NCI-H1105 treated with DMSO at 0.1 percent for 48 hours (cell line): Measurements from ENCODE around the gene TCEAL4.

Experiments used
- DNase-seq: peaks from one replicate; lab custom pipeline; 2025; lab: John Stamatoyannopoulos, UW

TCEAL4 gene

DNA sequence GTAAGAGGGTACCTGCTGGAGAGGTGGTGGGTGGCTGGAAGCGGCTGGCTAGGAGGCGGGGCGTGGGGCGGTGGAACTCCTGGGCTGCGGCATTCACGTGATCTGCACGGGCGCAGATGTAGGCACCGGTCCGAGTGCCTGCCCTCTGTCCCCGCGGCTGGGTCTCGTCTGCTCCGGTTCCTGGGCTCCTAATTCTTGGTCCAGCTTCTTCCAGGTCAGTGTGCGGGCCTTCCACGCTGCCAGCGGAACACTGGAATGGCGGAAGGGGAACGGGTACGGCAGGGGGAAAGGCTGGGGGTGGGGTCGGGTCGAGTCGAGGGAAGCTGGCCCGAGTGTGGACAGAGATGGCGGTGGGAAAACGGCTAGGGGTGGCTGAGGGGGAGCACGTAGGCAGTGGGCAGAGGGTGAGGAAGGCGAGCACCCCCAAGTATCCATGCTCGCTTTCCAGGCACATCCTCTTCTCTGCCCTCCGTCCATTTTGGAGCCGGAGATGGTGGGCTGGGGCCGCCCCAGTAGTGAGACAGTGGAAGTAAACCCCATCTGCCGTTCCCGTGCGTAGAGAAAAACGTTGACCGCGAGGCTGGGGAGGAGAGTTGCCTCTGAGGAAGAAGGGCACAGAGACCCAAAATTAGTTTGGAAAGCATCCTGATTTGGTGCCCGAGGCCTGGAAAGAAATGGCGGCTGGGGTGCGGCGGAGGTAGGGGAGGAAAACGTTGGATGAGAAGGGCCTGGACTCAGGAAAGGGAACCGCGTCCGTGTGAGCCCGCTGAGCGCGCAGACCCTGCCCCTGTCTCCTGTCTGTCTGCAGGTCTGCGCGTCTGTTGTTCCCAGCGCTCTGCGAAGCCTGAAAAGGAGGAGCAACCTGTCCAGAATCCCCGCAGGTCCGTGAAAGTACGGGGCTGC, at the start of gene TCEAL4:
TCEAL4 (plus strand) TSS at position 105 of the 903 bp plus-strand sequence. CDS start 1,161 bp downstream, outside the sequence.
- peak; percentile 54 for DNase-seq

DNA sequence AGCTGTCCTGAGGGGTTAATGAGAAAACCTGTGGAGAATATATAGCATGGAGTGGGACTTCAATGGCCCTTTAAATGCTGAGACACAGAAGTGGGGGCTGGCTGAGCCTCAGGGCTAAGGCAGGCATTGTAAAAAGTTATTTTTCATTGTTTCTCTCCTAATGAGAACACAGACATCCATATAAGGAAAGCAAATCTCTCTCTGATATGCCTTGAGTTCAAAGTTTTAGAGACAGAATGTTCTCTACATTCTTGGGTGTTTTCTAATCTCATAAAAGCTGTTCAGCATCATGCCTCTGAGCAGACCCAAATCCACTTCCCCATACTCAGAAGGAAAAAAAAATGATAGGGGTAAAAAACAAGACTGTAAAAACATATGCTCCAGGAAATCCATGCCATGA, 49.2 kb upstream of the TCEAL4 start:
- no peak for DNase-seq

GRCh38 chrX:103536732-103537131, 48.6 kb upstream of the TCEAL4 start:
- DNase-seq: no peak

DNA sequence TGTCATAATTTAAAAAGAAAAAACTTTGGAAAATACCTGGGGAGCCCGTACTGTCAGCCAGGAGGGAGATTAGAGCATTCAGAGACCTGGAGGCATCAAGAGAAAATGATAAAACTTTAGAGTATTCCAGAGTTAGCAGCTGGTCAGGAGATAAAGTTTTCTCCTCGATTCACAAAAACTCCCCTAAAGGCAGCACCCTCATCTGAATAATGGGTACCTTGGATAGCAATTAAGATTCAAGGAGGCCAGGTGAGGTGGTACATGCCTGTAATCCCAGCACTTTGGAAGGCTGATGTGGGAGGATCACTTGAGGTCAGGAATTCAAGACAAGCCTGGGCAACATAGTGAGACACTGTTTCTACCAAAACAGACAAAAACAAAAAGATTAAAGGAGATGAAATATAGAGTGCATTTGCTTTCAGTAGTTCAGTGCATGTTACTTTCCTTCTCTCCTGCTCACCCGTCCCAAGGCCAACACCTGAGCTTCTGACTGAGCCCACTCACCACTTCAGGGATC, 47.4 kb upstream of the TCEAL4 start:
- no peak for DNase-seq

- DNase-seq: no peak
These were observed 46.6 kb upstream of the TCEAL4 start for GRCh38 chrX:103538728-103539127.

DNA sequence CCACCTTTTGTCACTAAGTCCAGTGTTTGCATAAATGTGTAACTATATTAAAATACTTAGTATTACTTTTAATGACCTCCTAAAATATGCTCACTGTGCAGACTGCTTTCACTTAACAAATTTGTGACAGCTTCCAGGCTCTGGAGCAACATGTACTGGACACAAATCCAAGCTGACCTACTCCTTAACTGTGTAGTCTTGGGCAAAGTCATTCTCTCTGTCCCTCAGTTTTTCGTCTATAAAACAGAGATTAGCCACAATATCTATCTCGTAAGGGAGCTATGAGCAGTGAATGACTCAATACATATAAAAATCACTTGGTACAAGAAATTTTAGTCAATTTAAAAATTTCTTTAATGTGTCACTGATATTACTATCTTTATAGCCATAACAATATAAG, 45.6 kb upstream of the TCEAL4 start:
- no peak for DNase-seq

GRCh38 chrX:103540145-103540544, 45.2 kb upstream of the TCEAL4 start:
- DNase-seq: no peak

DNA sequence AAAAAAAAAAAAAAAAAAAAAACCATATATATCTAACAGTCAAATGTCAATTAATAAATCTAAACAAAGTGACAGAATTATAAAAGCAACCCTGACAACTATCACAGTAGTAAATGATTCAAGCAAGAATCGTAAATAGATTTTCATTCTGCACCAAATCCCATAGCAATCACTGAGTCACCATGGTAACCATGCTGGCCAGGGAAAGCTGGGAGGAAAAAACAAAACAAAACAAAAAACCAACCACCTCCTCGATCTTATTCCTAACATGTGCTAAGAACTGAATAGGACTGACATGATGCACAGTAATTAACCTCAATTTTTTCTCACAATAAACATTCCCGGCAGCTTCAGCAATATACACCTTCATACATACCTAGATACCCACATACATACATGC, 35.4 kb upstream of the TCEAL4 start:
- no peak for DNase-seq

- no peak for DNase-seq
These were observed 34.8 kb upstream of the TCEAL4 start for GRCh38 chrX:103550415-103551051.

GRCh38 chrX:103552236-103552635, 33.1 kb upstream of the TCEAL4 start:
- DNase-seq: no peak

DNA sequence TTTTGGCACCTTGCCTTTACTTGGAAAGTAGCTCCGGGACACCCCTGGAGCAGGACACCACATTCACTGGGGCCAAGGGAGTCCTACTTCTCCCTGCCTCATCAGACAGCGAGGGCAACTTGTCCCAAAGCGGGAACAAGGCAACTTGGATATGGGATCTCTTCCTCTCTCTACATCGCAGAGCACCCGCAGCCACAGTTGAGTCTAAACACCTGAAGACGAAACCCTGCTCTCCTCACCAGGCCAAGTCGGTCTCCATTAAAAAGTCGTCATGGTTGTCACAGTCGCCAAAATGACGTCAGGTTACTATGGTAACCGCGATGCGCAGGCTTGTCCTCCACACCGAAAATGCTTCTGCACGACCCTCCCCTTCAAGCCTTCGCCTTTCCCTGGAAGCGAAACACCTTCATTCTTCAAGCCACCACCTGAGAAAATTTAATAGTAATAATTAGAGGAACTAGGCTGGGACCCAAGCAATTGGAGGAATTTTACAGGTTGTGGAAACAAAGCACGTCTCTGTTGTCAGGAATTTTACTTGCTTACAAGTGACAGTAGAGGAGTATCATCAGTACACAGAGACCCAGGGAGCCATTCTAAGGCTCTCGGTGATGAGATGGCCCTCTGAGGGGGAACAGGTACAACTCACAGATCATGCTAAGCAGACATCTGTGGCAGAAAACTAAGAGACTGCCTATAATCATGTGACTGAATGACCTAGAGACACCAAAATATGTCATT, 30.5 kb upstream of the TCEAL4 start:
- DNase-seq: peak; percentile 79

DNA sequence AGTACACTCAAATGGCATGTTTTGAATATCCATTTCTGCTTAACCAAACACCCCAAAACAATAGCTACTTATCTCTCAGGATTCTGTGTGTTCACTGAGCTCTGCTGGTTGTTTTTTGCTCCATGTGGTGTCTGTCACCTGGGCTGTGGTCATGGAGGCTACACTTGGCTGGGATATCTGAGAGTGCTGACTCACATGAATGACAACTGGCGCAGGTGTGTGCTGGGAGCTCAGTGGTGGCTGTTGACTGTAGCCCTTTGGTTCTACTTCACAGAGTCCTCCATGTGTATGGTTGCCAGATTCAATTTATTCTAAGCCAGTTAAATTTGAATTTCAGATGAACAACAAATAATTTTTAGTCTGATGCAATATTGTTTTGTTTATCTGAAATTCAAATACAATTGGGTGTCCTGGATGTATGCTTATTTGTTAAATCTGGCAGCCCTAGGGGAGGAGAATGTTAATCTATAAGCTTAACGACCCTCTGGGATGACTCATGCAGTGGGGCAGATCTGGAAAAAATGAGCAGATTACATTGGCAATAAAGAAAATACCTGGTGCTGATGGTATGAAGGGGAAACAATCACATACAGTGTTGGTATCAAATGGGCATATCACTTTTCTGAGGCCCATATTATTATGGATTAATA, 28.2 kb upstream of the TCEAL4 start:
- no peak for DNase-seq

- DNase-seq: no peak
These were observed 25.1 kb upstream of the TCEAL4 start for GRCh38 chrX:103560256-103560655.

- no peak for DNase-seq
These were observed 22.5 kb upstream of the TCEAL4 start for GRCh38 chrX:103562801-103563200.

DNA sequence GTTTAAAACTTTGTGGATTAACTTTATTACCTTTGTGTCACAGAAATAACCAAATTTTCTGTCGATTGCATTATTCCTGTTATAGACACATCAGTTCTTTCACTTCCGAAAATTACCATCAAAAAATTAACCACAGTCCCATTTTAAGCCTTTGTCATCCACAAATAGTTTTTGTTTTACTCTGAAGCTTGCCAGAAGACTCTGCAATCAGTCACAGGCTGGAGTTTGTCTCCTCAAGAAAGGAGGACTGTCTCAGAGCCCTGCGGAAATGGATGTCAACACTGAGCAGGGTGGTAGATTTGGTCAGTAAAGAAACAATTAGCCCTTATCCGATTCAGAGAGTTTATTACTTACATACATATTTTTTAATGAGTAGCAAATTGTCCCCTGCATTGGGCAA, 20.1 kb upstream of the TCEAL4 start:
- DNase-seq: no peak

- DNase-seq: no peak
These were observed 19.6 kb upstream of the TCEAL4 start for GRCh38 chrX:103565752-103566151.

DNA sequence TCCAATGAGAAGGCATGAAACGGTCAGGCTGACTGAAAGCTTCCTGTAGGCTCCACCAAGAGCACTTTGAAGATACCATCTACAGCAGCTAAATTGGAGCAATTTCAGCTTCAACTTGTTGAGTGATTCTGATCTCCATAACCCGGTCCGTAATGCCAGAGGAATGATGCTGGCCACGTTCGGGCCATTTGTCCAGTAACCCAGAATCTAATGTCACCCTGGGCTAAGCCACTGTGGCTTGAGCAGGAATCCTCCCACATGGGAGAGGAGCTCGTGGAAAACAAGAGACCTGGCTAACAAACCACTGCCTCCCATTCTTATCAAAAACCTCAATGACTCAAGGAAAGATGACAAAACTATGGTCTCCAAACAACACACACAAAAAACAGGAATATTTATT, 14.2 kb upstream of the TCEAL4 start:
- DNase-seq: no peak

- DNase-seq: no peak
These were observed 13.6 kb upstream of the TCEAL4 start for GRCh38 chrX:103571726-103572125.

GRCh38 chrX:103573202-103573601, 12.1 kb upstream of the TCEAL4 start:
- DNase-seq: no peak

DNA sequence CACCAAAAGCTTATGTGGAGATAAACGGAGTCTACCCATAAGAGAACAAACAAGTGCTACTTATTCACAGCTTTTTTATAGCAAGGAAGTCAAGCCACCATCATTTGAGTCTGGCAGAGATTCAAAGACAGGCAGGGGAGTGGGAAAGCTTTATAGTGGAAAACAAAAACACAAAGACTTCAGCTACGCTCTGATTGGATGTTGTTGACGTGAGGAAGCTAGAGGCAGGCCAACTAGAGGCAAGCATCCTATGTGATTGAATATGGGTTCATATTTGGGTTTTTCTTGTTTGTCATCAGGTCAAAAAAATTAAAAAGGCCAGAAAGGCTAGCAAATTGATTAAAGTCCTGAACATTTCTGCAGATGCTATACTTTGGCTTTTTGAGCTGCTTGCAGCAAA, 719 bp upstream of the TCEAL4 start:
- peak; percentile 62 for DNase-seq

DNA sequence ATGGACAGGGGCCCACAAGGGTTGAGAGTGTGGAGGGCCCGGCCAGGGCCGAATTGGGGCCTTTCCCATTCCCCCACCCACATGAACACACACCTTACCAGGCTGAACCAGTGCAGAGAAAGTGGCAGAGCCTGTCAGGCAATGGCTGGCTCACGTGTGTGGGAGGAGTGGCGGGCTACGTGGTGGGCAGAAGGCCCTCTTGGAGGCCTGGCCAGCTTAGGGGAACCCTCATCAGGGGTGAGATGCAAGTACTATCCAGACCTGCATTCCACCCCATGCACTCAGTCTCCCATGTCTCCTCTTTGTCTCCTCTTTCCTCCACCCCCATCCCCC, 965 bp downstream of the TCEAL4 start:
- no peak for DNase-seq

DNA sequence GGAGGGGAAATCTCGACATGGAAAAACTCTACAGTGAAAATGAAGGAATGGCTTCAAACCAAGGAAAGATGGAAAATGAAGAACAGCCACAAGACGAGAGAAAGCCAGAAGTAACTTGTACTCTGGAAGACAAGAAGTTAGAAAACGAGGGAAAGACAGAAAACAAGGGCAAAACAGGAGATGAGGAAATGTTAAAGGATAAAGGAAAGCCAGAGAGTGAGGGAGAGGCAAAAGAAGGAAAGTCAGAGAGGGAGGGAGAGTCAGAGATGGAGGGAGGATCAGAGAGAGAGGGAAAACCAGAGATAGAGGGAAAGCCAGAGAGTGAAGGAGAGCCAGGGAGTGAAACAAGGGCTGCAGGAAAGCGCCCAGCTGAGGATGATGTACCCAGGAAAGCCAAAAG, 1.3 kb downstream of the TCEAL4 start:
- DNase-seq: no peak
